IMR-90 (cell line): ENCODE data around the gene MSH3. TPM values are rescaled to one million over a fixed set of nuclear protein-coding genes. Genes with fewer than 3 reads are reported as not detected.

Experiments used
- ATAC-seq: fragments of 200-7000 bp; cut with Tn5 transposase; 2 replicates; pipeline ENCODE4 v1.9.1; 2020; ENCODE audit warnings: low read depth, mild to moderate bottlenecking, moderate library complexity
- BruUV-seq: library from RNA; stranded (reverse); fragments of 400-500 nt; replicated peaks from 2 replicates; lab custom pipeline; 2021; lab: Mats Ljungman, UMichigan
- CTCF ChIA-PET: fragments of 300-600 bp; formaldehyde crosslinking; extraction: SDS; loops from one replicate; lab custom pipeline; 2021; ENCODE audit warnings: antibody characterized with exemption; lab: Yijun Ruan, JAX
- POLR2A ChIA-PET: fragments of 300-600 bp; sonication (Branson Sonifier 250); formaldehyde crosslinking; loops from one replicate; lab custom pipeline; 2022; ENCODE audit warnings: antibody characterized with exemption; ENCODE audit not compliant: unreplicated experiment; lab: Charles Lee
- DNase-seq: peaks from one replicate; pipeline ENCODE4 v3.0.0; 2013
- H2AFZ ChIP-seq: replicated peaks from 2 replicates; pipeline ENCODE3; 2013; ENCODE audit warnings: low read length, mild to moderate bottlenecking; ENCODE audit not compliant: poor library complexity
- H2AK5ac ChIP-seq: 2 replicates; pipeline ENCODE4 v1.6.1; 2013; ENCODE audit warnings: low read depth, low read length, inconsistent platforms
- H2AK9ac ChIP-seq: replicated peaks from 2 replicates; pipeline ENCODE3; 2013; ENCODE audit warnings: mild to moderate bottlenecking, low read depth, low read length, moderate library complexity; ENCODE audit not compliant: poor library complexity
- H2BK120ac ChIP-seq: 2 replicates; pipeline ENCODE4 v1.6.1; 2013; ENCODE audit warnings: low read depth, low read length, inconsistent platforms
- H2BK15ac ChIP-seq: 3 replicates; pipeline ENCODE4 v1.6.1; 2013; ENCODE audit warnings: low read depth, low read length, inconsistent platforms
- H2BK20ac ChIP-seq: 2 replicates; pipeline ENCODE4 v1.6.1; 2013; ENCODE audit warnings: low read depth, mild to moderate bottlenecking, inconsistent platforms, low read length, moderate library complexity
- H2BK5ac ChIP-seq: 2 replicates; pipeline ENCODE4 v1.6.1; 2013; ENCODE audit warnings: mild to moderate bottlenecking, low read depth, low read length, inconsistent platforms; ENCODE audit not compliant: poor library complexity, severe bottlenecking
- H3K14ac ChIP-seq: replicated peaks from 2 replicates; pipeline ENCODE4 v1.6.1; 2013; ENCODE audit warnings: low read depth, low read length, inconsistent platforms
- H3K18ac ChIP-seq: 2 replicates; pipeline ENCODE4 v1.6.1; 2013; ENCODE audit warnings: low read depth, low read length, control low read depth
- H3K23ac ChIP-seq: 2 replicates; pipeline ENCODE4 v1.6.1; 2013; ENCODE audit warnings: low read depth, low read length, inconsistent platforms
- H3K27ac ChIP-seq: 2 replicates; pipeline ENCODE4 v1.5.1; 2013; ENCODE audit warnings: mild to moderate bottlenecking, control low read depth, low read length; ENCODE audit not compliant: insufficient read depth
- H3K27me3 ChIP-seq: 2 replicates; pipeline ENCODE4 v1.6.1; 2013; ENCODE audit warnings: low read length; ENCODE audit not compliant: control insufficient read depth, insufficient read depth
- H3K36me3 ChIP-seq: 2 replicates; pipeline ENCODE4 v1.6.1; 2013; ENCODE audit warnings: low read length, mixed read lengths; ENCODE audit not compliant: control insufficient read depth, insufficient read depth
- H3K4ac ChIP-seq: 2 replicates; pipeline ENCODE4 v1.6.1; 2013; ENCODE audit warnings: low read depth, low read length, inconsistent platforms
- H3K4me1 ChIP-seq: 2 replicates; pipeline ENCODE4 v1.6.1; 2013; ENCODE audit warnings: low read length, mixed read lengths; ENCODE audit not compliant: control insufficient read depth, insufficient read depth
- H3K4me2 ChIP-seq: 2 replicates; pipeline ENCODE4 v1.6.1; 2013; ENCODE audit warnings: low read depth, mild to moderate bottlenecking, control low read depth, low read length, moderate library complexity
- H3K4me3 ChIP-seq: 2 replicates; pipeline ENCODE4 v1.5.1; 2013; ENCODE audit warnings: low read depth, mild to moderate bottlenecking, control low read depth, low read length, moderate library complexity; ENCODE audit not compliant: insufficient read depth
- H3K56ac ChIP-seq: 2 replicates; pipeline ENCODE4 v1.6.1; 2013; ENCODE audit warnings: low read length, inconsistent platforms; ENCODE audit not compliant: insufficient read depth; ENCODE audit errors: extremely low read depth
- H3K79me1 ChIP-seq, 2 experiments: 2 replicates each; pipeline ENCODE4 v1.6.1; 2013; ENCODE audit warnings: low read length in 2 of 2, inconsistent platforms in 1 of 2, low read depth in 1 of 2
- H3K9ac ChIP-seq: 2 replicates; pipeline ENCODE4 v1.6.1; 2013; ENCODE audit warnings: low read depth, low read length, control low read depth
- H3K9me1 ChIP-seq: 2 replicates; pipeline ENCODE4 v1.6.1; 2013; ENCODE audit warnings: low read length, inconsistent platforms; ENCODE audit not compliant: insufficient read depth
- H3K9me3 ChIP-seq: 2 replicates; pipeline ENCODE4 v1.6.1; 2013; ENCODE audit warnings: low read length; ENCODE audit not compliant: control insufficient read depth, insufficient read depth
- H4K20me1 ChIP-seq: 2 replicates; pipeline ENCODE4 v1.6.1; 2013; ENCODE audit warnings: low read length, inconsistent platforms; ENCODE audit not compliant: insufficient read depth
- H4K5ac ChIP-seq: 2 replicates; pipeline ENCODE4 v1.6.1; 2013; ENCODE audit warnings: mild to moderate bottlenecking, low read depth, low read length, control low read depth
- H4K8ac ChIP-seq, 2 experiments: 2 replicates each; pipeline ENCODE4 v1.6.1; 2013; ENCODE audit warnings: low read depth in 2 of 2, low read length in 2 of 2, control low read depth in 1 of 2, inconsistent platforms in 1 of 2
- H4K91ac ChIP-seq: 2 replicates; pipeline ENCODE4 v1.6.1; 2013; ENCODE audit warnings: low read depth, low read length, inconsistent platforms; ENCODE audit not compliant: insufficient read depth
- MAFK ChIP-seq: IDR thresholded peaks from 2 replicates; pipeline ENCODE4 v1.6.1; 2012; ENCODE audit warnings: low read depth, low read length, improper control_type of control experiment
- POLR2A ChIP-seq: IDR thresholded peaks from 2 replicates; pipeline ENCODE4 v1.6.1; 2012; ENCODE audit warnings: mild to moderate bottlenecking, low read depth, low read length
- RFX5 ChIP-seq: IDR thresholded peaks from 2 replicates; pipeline ENCODE4 v1.8.0; 2012; ENCODE audit warnings: low read depth, mild to moderate bottlenecking, low read length, moderate library complexity
- USF2 ChIP-seq: fragments of 150-350 bp; IDR thresholded peaks from 2 replicates; pipeline ENCODE4 v1.6.1; 2017; ENCODE audit warnings: mild to moderate bottlenecking, antibody characterized with exemption, low read length, low read depth
- WGBS, 2 experiments: methylation state at CpG; one replicate each; pipeline versions ENCODE4 v1.1.5 to v1.1.7; 2013; ENCODE audit warnings: missing lambda C conversion rate in 2 of 2; ENCODE audit not compliant: insufficient read length in 1 of 2; ENCODE audit errors: extremely low coverage in 2 of 2; 5-methylcytosine and 5-hydroxymethylcytosine counted together
- dilution Hi-C: fragments of 300-500 bp; cut with HindIII; formaldehyde crosslinking; loops from one replicate; pipeline ENCODE4 v1.14.3; 2018; ENCODE audit warnings: low sequenced_read_pairs; ENCODE audit not compliant: unreplicated experiment
- in situ Hi-C: fragments of 300-500 bp; cut with MboI; formaldehyde crosslinking; loops from 3 replicates; pipeline ENCODE4 v1.14.3; 2019; ENCODE audit warnings: low sequenced_read_pairs, inconsistent platforms, mixed read lengths
- intact Hi-C: fragments of 100-400 bp; cut with micrococcal nuclease; formaldehyde crosslinking; loops from 2 replicates; pipeline ENCODE4 v1.10.0; 2022
- polyA plus RNA-seq, 3 experiments: library from polyadenylated mRNA; depleted of rRNA; stranded (reverse); fragments of >200 nt; gene quantifications; 2 replicates each; pipeline ENCODE4 v1.2.3, GENCODE V29; 2012; ENCODE audit warnings: low replicate concordance in 1 of 3
- total RNA-seq: library from RNA; depleted of rRNA; stranded (reverse); fragments of >200 nt; gene quantifications from 2 replicates; pipeline ENCODE4 v1.2.3, GENCODE V29; 2012

The MSH3 gene
- total and polyA plus RNA-seq, 2 of the 4 experiments (the other 2 are of a cell fraction): 4.6 to 13.3 TPM

GRCh38 chr5:80757290-80757689, 102.8 kb downstream of the MSH3 start:
- Histone ChIP-seq H3K23ac (no peak overlapping the region), H3K4me3 (no peak overlapping the region), H3K4me2 (no peak overlapping the region), H2AK9ac (no peak overlapping the region), H3K79me1 (0 out of 4 replicates have a peak, but pooled peaks cover 0 to 4% of the 10 kb centered on the region in 2 experiments), H3K18ac (no peak overlapping the region), H3K14ac (no peak overlapping the region), H3K9me1 (peaks cover 2% of the 10 kb centered on the region; the same call in 1 of the 2 replicates), H4K8ac (no peak overlapping the region), H3K27ac (no peak overlapping the region), H3K56ac (no peak overlapping the region), H4K5ac (no peak overlapping the region), H2AK5ac (no peak overlapping the region), H3K4ac (no peak overlapping the region), H2BK15ac (no peak overlapping the region), H3K4me1 (0 out of 2 replicates have a peak, but pooled peaks cover 2% of the 10 kb centered on the region), H3K9me3 (no peaks in the 10 kb centered on the region), H2BK120ac (no peak overlapping the region), H3K36me3 (peaks cover 4% of the 10 kb centered on the region; the same call in 1 of the 2 replicates), H2BK5ac (no peak overlapping the region), H3K27me3 (no peaks in the 10 kb centered on the region), H3K9ac (no peak overlapping the region), H4K91ac (no peak overlapping the region), H2BK20ac (no peak overlapping the region), H2AFZ (no peak overlapping the region), H4K20me1 (no peaks in the 10 kb centered on the region)
- DNase-seq: no peak
- no peak for ATAC-seq
- intact Hi-C loops (no loop called here), dilution Hi-C loops (no loop called here), in situ Hi-C loops (no loop called here)
- no CpG with 5 or more reads among the region's 1 CpG for whole genome bisulfite sequencing, 2 experiments
- TF ChIP-seq POLR2A (no peak), USF2 (no peak), RFX5 (no peak), MAFK (no peak)
- ChIA-PET CTCF (no interaction called here), POLR2A (no interaction called here)
- no TSS peak for BruUV-seq
